NT2/D1 (cell line): Measurements from ENCODE around the gene RANBP1.

Experiments
- DNase-seq: peaks from one replicate; pipeline ENCODE4 v3.0.0-alpha.2; 2011; ENCODE audit warnings: low read depth, low spot score
- H3K27me3 ChIP-seq: 2 replicates; pipeline ENCODE4 v1.6.0; 2011; ENCODE audit warnings: mild to moderate bottlenecking; ENCODE audit not compliant: insufficient read length, insufficient read depth
- H3K36me3 ChIP-seq: 2 replicates; pipeline ENCODE4 v1.6.1; 2011; ENCODE audit warnings: mild to moderate bottlenecking, low read length, mixed read lengths; ENCODE audit not compliant: insufficient read depth, insufficient read length
- H3K4me1 ChIP-seq: 2 replicates; pipeline ENCODE4 v1.5.1; 2011; ENCODE audit not compliant: insufficient read depth, insufficient read length
- H3K4me3 ChIP-seq: 2 replicates; pipeline ENCODE4 v1.5.1; 2011; ENCODE audit warnings: low read depth; ENCODE audit not compliant: insufficient read length
- H3K9ac ChIP-seq: 2 replicates; pipeline ENCODE4 v1.6.0; 2011; ENCODE audit warnings: low read depth; ENCODE audit not compliant: insufficient read length
- H3K9me3 ChIP-seq: 2 replicates; pipeline ENCODE4 v1.5.1; 2011; ENCODE audit warnings: mild to moderate bottlenecking, low read length; ENCODE audit not compliant: insufficient read depth
- SUZ12 ChIP-seq: IDR thresholded peaks from 2 replicates; pipeline ENCODE4 v1.6.1; 2011; ENCODE audit not compliant: insufficient read length, insufficient read depth; ENCODE audit errors: extremely low read depth
- YY1 ChIP-seq: IDR thresholded peaks from 2 replicates; pipeline ENCODE4 v1.6.1; 2011; ENCODE audit not compliant: insufficient read length, insufficient read depth
- ZNF274 ChIP-seq: IDR thresholded peaks from 2 replicates; pipeline ENCODE4 v1.6.1; 2011; ENCODE audit warnings: mild to moderate bottlenecking, low read depth, low read length

RANBP1 gene

GRCh38 chr22:20135265-20135664 is 19.4 kb downstream of the RANBP1 start:
- Histone ChIP-seq H3K4me3 (no peak overlapping the region), H3K4me1 (peaks cover 20% of the 10 kb centered on the region), H3K9ac (no peak overlapping the region), H3K9me3 (no peaks in the 10 kb centered on the region), H3K27me3 (no peaks in the 10 kb centered on the region), H3K36me3 (peaks cover 20% of the 10 kb centered on the region)
- no peak for TF ChIP-seq YY1
- no peak for TF ChIP-seq SUZ12
- TF ChIP-seq ZNF274: no peak
- no peak for DNase-seq

GRCh38 chr22:20135806-20136602 is 20.1 kb downstream of the RANBP1 start:
- no peak for TF ChIP-seq YY1
- TF ChIP-seq ZNF274: no peak
- no peak for TF ChIP-seq SUZ12
- Histone ChIP-seq H3K9ac (no peak overlapping the region), H3K4me1 (peaks cover 17% of the 10 kb centered on the region)

DNA sequence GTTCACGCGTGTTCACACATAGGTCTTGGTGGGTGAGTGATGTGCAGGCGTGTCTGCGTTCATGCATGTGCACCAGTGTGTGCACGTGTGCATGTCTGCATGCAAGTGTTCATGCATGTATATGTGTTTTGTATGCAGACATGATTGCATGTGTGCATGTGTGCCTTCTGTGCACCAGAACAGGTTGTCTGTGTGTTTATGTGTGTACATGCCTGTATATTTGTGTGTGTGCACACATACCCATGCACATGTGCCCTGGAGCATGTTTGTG is 20.6 kb downstream of the RANBP1 start:
- Histone ChIP-seq H3K4me1 (peaks cover 17% of the 10 kb centered on the region), H3K9ac (no peak overlapping the region)

More at GRCh38 chr22:20135806-20136602, 20.1 kb downstream of the RANBP1 start:
- Histone ChIP-seq H3K9me3 (no peaks in the 10 kb centered on the region), H3K4me3 (no peak overlapping the region), H3K27me3 (no peaks in the 10 kb centered on the region), H3K36me3 (peaks cover 23% of the 10 kb centered on the region)
- DNase-seq: no peak

GRCh38 chr22:20137113-20137512 is 21.2 kb downstream of the RANBP1 start:
- DNase-seq: no peak
- no peak overlapping the region for H3K4me3 ChIP-seq
- H3K4me1 ChIP-seq: peaks cover 17% of the 10 kb centered on the region
- peaks cover 25% of the 10 kb centered on the region for H3K36me3 ChIP-seq
- no peaks in the 10 kb centered on the region for H3K27me3 ChIP-seq
- H3K9me3 ChIP-seq: no peaks in the 10 kb centered on the region
- H3K9ac ChIP-seq: no peak overlapping the region
- TF ChIP-seq SUZ12: no peak
- TF ChIP-seq YY1: no peak
- TF ChIP-seq ZNF274: no peak

More for the DNA sequence above, 20.6 kb downstream of the RANBP1 start:
- no peaks in the 10 kb centered on the region for H3K27me3 ChIP-seq
- no peak for TF ChIP-seq ZNF274
- TF ChIP-seq SUZ12: no peak
- TF ChIP-seq YY1: no peak
- peaks cover 25% of the 10 kb centered on the region for H3K36me3 ChIP-seq
- H3K4me3 ChIP-seq: no peak overlapping the region
- H3K9me3 ChIP-seq: no peaks in the 10 kb centered on the region
- DNase-seq: no peak

DNA sequence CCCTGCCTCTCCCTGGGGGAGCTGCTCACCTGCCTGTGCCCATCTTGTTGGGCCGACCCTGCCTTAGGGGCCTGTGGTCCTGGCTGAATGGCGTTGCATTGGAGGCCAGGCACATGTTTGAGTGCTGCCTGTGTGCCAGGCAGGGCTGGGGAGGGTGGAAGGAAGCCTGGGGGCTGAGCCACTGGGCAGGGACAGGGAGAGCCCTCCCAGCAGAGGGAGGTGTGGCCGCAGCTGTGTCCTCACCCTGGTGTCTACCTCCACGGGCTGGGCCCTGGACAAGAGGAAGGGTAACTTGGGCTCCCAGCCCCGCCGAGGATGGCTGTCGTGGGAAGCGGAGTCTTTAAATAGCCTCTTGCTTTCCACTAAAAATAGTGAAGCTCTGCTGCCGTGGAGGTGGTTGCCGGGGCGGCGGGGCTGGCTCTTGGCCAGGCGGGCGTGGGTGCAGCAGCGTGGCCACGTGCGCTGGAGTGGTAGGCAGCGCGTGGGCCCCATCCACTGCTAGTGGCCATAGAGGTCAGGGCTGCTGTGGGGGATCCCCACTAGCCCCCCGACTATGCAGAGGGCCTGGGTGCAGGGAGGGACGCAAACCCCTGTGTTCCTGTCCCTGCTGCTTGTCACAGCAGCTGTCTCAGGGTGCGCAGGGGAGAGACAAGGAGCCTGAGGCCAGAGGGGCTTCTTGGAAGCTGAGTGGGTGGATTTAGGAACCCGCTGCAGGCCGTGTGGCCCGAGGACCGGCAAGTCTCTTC is 21.9 kb downstream of the RANBP1 start:
- Histone ChIP-seq H3K36me3 (peaks cover 26% of the 10 kb centered on the region), H3K9ac (no peak overlapping the region), H3K4me1 (peaks cover 15% of the 10 kb centered on the region), H3K4me3 (no peak overlapping the region), H3K9me3 (no peaks in the 10 kb centered on the region), H3K27me3 (no peaks in the 10 kb centered on the region)
- TF ChIP-seq SUZ12 (no peak), YY1 (no peak), ZNF274 (no peak)
- no peak for DNase-seq

DNA sequence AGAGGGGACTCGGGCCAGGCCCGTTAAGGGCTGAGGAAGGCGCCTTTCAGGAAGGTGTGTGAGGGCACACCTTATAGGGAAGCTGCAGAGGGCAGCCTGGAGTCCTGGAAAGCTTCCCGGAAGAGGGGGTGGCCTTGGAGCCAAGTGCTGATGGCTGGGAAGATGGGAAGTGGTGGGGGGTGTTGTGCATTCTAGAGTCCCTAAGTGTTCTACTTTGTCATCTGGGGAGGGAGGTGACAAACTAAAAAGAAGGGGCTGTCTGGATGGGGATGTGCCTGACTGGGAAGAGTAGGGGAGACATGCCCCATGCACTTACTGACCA is 22.5 kb downstream of the RANBP1 start:
- no peak for DNase-seq
- H3K4me1 ChIP-seq: peaks cover 14% of the 10 kb centered on the region
- H3K4me3 ChIP-seq: no peak overlapping the region
- no peaks in the 10 kb centered on the region for H3K27me3 ChIP-seq
- H3K36me3 ChIP-seq: peaks cover 32% of the 10 kb centered on the region
- no peak overlapping the region for H3K9ac ChIP-seq
- TF ChIP-seq ZNF274: no peak
- TF ChIP-seq YY1: no peak
- no peak for TF ChIP-seq SUZ12
- no peaks in the 10 kb centered on the region for H3K9me3 ChIP-seq

DNA sequence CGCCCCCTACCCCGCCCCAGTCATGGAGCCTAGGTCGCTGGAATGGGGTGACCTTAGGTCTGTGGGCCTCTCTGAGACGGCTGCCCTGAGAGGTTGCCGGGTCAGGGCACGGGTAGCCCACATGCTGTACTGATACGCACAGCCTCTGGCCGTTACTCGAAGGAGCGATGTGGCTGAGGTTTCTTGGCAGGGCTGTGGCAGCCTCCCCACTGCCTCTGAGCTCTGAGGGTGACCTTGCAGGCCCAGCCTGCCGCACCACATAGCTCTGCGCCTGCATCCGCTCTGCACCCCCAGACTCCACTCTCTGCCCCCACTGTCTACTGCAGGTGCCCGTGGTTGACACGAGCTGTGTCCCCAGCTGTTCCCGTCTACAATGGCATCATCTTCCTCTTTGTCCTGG is 23.0 kb downstream of the RANBP1 start:
- H3K36me3 ChIP-seq: peaks cover 37% of the 10 kb centered on the region
- H3K9me3 ChIP-seq: no peaks in the 10 kb centered on the region
- no peaks in the 10 kb centered on the region for H3K27me3 ChIP-seq
- H3K4me3 ChIP-seq: no peak overlapping the region
- peaks cover 11% of the 10 kb centered on the region for H3K4me1 ChIP-seq
- no peak for TF ChIP-seq YY1
- TF ChIP-seq SUZ12: no peak
- no peak for TF ChIP-seq ZNF274
- no peak overlapping the region for H3K9ac ChIP-seq
- no peak for DNase-seq
